GM23338 (cell line): ENCODE data around the gene RELB. TPM values are rescaled to one million over a fixed set of nuclear protein-coding genes. Genes with fewer than 3 reads are reported as not detected.

Source experiments
- ATAC-seq: fragments of 200-7000 bp; cut with Tn5 transposase; 3 replicates; pipeline ENCODE4 v1.9.1; 2020
- DNase-seq: peaks from one replicate; pipeline ENCODE4 v3.0.0-alpha.2; 2015; ENCODE audit warnings: low spot score
- H2AFZ ChIP-seq: fragments of 200-600 bp; sonication (generic); 2 replicates; pipeline ENCODE4 v1.8.0; 2016; ENCODE audit warnings: antibody characterized with exemption, mild to moderate bottlenecking, moderate library complexity
- H3F3A ChIP-seq: fragments of 200-600 bp; sonication (generic); replicated peaks from 2 replicates; pipeline ENCODE4 v1.8.0; 2017; ENCODE audit warnings: antibody characterized with exemption, mixed run types, low read depth
- H3K27ac ChIP-seq: fragments of 200-600 bp; sonication (generic); 2 replicates; pipeline ENCODE4 v1.6.1; 2016; ENCODE audit warnings: low read depth
- H3K27me3 ChIP-seq: fragments of 200-600 bp; sonication (generic); 2 replicates; pipeline ENCODE4 v1.8.0; 2016; ENCODE audit warnings: mild to moderate bottlenecking, mixed run types, moderate library complexity; ENCODE audit not compliant: insufficient read depth
- H3K36me3 ChIP-seq: fragments of 200-600 bp; sonication (generic); 2 replicates; pipeline ENCODE4 v1.8.0; 2016; ENCODE audit warnings: mild to moderate bottlenecking; ENCODE audit not compliant: insufficient read depth
- H3K4me1 ChIP-seq: fragments of 200-600 bp; sonication (generic); 2 replicates; pipeline ENCODE4 v1.8.0; 2016; ENCODE audit warnings: mild to moderate bottlenecking, moderate library complexity; ENCODE audit not compliant: insufficient read depth
- H3K4me2 ChIP-seq: fragments of 200-600 bp; sonication (generic); 2 replicates; pipeline ENCODE4 v1.7.1; 2017; ENCODE audit warnings: mixed run types
- H3K4me3 ChIP-seq: fragments of 200-600 bp; sonication (generic); 2 replicates; pipeline ENCODE4 v1.6.1; 2016; ENCODE audit warnings: mixed run types
- H3K79me2 ChIP-seq: fragments of 200-600 bp; sonication (generic); replicated peaks from 2 replicates; pipeline ENCODE4 v1.8.0; 2017; ENCODE audit warnings: mild to moderate bottlenecking; ENCODE audit not compliant: insufficient read depth
- H3K9me2 ChIP-seq: fragments of 200-600 bp; sonication (generic); 2 replicates; pipeline ENCODE4 v1.8.0; 2017; ENCODE audit not compliant: insufficient read depth
- H4K20me1 ChIP-seq: fragments of 200-600 bp; sonication (generic); replicated peaks from 2 replicates; pipeline ENCODE4 v1.8.0; 2017; ENCODE audit warnings: mild to moderate bottlenecking; ENCODE audit not compliant: insufficient read depth
- H3K27ac Mint-ChIP-seq: 2 replicates; pipeline ENCODE4 v1.8.0; 2020; ENCODE audit warnings: inconsistent platforms, mild to moderate bottlenecking, moderate library complexity, mixed read lengths
- H3K27me3 Mint-ChIP-seq: 3 replicates; pipeline ENCODE4 v1.8.0; 2022; ENCODE audit warnings: low read depth, mild to moderate bottlenecking, moderate library complexity, mixed read lengths, inconsistent platforms; ENCODE audit not compliant: insufficient read depth, poor library complexity
- H3K36me3 Mint-ChIP-seq: 3 replicates; pipeline ENCODE4 v1.8.0; 2021; ENCODE audit warnings: low read depth, mild to moderate bottlenecking, inconsistent platforms, moderate library complexity, mixed read lengths
- H3K4me1 Mint-ChIP-seq: 3 replicates; pipeline ENCODE4 v1.8.0; 2020; ENCODE audit warnings: mild to moderate bottlenecking, inconsistent platforms, mixed read lengths
- H3K4me3 Mint-ChIP-seq: 3 replicates; pipeline ENCODE4 v1.8.0; 2021; ENCODE audit warnings: moderate library complexity, mild to moderate bottlenecking, inconsistent platforms, mixed read lengths
- H3K9me3 Mint-ChIP-seq: 3 replicates; pipeline ENCODE4 v1.8.0; 2020; ENCODE audit warnings: moderate library complexity, mild to moderate bottlenecking, inconsistent platforms, mixed read lengths
- CREB1 ChIP-seq: fragments of 250-450 bp; sonication (Bioruptor Pico); IDR thresholded peaks from 2 replicates; pipeline ENCODE4 v1.5.0; 2020; ENCODE audit warnings: low read depth, mild to moderate bottlenecking, moderate library complexity
- EZH2 ChIP-seq: fragments of 200-600 bp; sonication (generic); IDR thresholded peaks from one replicate; pipeline ENCODE4 v1.8.0; 2017; ENCODE audit warnings: antibody characterized with exemption, mild to moderate bottlenecking, low read depth; ENCODE audit not compliant: unreplicated experiment
- EZH2phosphoT487 ChIP-seq: fragments of 200-600 bp; sonication (generic); IDR thresholded peaks from one replicate; pipeline ENCODE4 v1.8.1; 2018; ENCODE audit warnings: antibody characterized with exemption; ENCODE audit not compliant: unreplicated experiment
- JUNB ChIP-seq: IDR thresholded peaks from one replicate; pipeline ENCODE4 v1.6.1; 2016; ENCODE audit warnings: antibody characterized with exemption; ENCODE audit not compliant: unreplicated experiment
- NANOG ChIP-seq: IDR thresholded peaks from 2 replicates; pipeline ENCODE4 v1.6.1; 2016; ENCODE audit warnings: antibody characterized with exemption, borderline replicate concordance
- POLR2AphosphoS5 ChIP-seq: IDR thresholded peaks from 2 replicates; pipeline ENCODE4 v1.6.1; 2016; ENCODE audit warnings: antibody characterized with exemption, low read depth
- STAT1 ChIP-seq: IDR thresholded peaks from one replicate; pipeline ENCODE4 v1.6.1; 2016; ENCODE audit warnings: antibody characterized with exemption; ENCODE audit not compliant: unreplicated experiment
- ZNF114 ChIP-seq: fragments of 250-450 bp; sonication (Bioruptor Pico); IDR thresholded peaks from 2 replicates; pipeline ENCODE4 v1.5.0; 2020; ENCODE audit warnings: mild to moderate bottlenecking, moderate library complexity
- ZNF331 ChIP-seq: fragments of 250-450 bp; sonication (Bioruptor Pico); IDR thresholded peaks from 2 replicates; pipeline ENCODE4 v1.5.0; 2020; ENCODE audit warnings: low read depth, mild to moderate bottlenecking, moderate library complexity
- polyA plus RNA-seq: library from polyadenylated mRNA; unstranded; fragments of >200 nt; fragmentation: Nextera tagmentation; extraction: Ambion mirVana; gene quantifications from 2 replicates; pipeline ENCODE4 v1.2.1, GENCODE V29; 2016
- total RNA-seq: library from RNA; depleted of rRNA; stranded (reverse); fragments of >200 nt; shearing (Covaris generic); gene quantifications from 2 replicates; pipeline ENCODE4 v1.2.3, GENCODE V29; 2014
- TF ChIP-seq, protein P1 (sequence below), 2 experiments: fragments of 200-600 bp in 1 of 2; sonication (generic) in 1 of 2; conservative IDR thresholded peaks; 2 replicates each; pipeline versions ENCODE4 v1.5.1 to v1.6.1; 2016 to 2017; ENCODE audit warnings: antibody characterized with exemption in 2 of 2, low read depth in 2 of 2, mild to moderate bottlenecking in 2 of 2, moderate library complexity in 1 of 2
- TF ChIP-seq, protein P2 (sequence below): fragments of 250-450 bp; sonication (Bioruptor Pico); IDR thresholded peaks from 2 replicates; pipeline ENCODE4 v1.5.0; 2020; ENCODE audit warnings: mild to moderate bottlenecking, moderate library complexity
- TF ChIP-seq, protein P3 (sequence below): IDR thresholded peaks from 2 replicates; pipeline ENCODE4 v1.6.1; 2016; ENCODE audit warnings: antibody characterized with exemption
- TF ChIP-seq, protein P4 (sequence below): IDR thresholded peaks from one replicate; pipeline ENCODE4 v1.6.1; 2018; ENCODE audit warnings: antibody characterized with exemption; ENCODE audit not compliant: unreplicated experiment

RELB gene
- total and polyA plus RNA-seq, 2 experiments from 2014 or later: 7.9 to 13.1 TPM

DNA sequence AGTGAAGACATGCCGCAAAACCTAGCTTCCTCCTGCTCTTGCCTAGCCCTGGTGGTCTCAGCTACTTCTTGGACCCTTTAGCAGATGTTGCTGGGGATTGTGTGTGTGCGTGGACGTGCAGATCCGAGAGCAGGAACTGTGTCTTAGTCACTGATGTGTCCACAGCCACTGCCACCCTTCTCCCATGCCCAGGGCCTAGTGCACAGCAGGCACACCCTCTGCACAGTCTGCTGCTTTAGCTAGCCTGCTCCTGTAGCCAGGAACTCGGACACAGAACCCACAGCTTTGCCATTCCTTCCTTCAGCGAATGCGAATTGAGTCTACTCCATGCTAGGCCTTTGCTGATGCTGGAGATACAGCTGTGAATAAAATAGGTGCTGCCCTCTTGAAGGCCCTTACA is 43.7 kb upstream of the RELB start:
- peaks cover 15% of the 10 kb centered on the region; the same call in 1 of the 2 replicates for H3F3A ChIP-seq
- TF ChIP-seq NANOG (no peak), JUNB (no peak), EZH2 (no peak), STAT1 (no peak), EZH2phosphoT487 (no peak), ZNF331 (CRISPR knock-in tag) (no peak), POLR2AphosphoS5 (no peak), ZNF114 (no peak), CREB1 (CRISPR knock-in tag) (no peak)
- TF ChIP-seq, protein P1, sequence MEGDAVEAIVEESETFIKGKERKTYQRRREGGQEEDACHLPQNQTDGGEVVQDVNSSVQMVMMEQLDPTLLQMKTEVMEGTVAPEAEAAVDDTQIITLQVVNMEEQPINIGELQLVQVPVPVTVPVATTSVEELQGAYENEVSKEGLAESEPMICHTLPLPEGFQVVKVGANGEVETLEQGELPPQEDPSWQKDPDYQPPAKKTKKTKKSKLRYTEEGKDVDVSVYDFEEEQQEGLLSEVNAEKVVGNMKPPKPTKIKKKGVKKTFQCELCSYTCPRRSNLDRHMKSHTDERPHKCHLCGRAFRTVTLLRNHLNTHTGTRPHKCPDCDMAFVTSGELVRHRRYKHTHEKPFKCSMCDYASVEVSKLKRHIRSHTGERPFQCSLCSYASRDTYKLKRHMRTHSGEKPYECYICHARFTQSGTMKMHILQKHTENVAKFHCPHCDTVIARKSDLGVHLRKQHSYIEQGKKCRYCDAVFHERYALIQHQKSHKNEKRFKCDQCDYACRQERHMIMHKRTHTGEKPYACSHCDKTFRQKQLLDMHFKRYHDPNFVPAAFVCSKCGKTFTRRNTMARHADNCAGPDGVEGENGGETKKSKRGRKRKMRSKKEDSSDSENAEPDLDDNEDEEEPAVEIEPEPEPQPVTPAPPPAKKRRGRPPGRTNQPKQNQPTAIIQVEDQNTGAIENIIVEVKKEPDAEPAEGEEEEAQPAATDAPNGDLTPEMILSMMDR (conservative IDR thresholded peaks at IDR 0.05; ENCODE audit: low read depth in 2 of 2): no peak
- TF ChIP-seq, protein P2, sequence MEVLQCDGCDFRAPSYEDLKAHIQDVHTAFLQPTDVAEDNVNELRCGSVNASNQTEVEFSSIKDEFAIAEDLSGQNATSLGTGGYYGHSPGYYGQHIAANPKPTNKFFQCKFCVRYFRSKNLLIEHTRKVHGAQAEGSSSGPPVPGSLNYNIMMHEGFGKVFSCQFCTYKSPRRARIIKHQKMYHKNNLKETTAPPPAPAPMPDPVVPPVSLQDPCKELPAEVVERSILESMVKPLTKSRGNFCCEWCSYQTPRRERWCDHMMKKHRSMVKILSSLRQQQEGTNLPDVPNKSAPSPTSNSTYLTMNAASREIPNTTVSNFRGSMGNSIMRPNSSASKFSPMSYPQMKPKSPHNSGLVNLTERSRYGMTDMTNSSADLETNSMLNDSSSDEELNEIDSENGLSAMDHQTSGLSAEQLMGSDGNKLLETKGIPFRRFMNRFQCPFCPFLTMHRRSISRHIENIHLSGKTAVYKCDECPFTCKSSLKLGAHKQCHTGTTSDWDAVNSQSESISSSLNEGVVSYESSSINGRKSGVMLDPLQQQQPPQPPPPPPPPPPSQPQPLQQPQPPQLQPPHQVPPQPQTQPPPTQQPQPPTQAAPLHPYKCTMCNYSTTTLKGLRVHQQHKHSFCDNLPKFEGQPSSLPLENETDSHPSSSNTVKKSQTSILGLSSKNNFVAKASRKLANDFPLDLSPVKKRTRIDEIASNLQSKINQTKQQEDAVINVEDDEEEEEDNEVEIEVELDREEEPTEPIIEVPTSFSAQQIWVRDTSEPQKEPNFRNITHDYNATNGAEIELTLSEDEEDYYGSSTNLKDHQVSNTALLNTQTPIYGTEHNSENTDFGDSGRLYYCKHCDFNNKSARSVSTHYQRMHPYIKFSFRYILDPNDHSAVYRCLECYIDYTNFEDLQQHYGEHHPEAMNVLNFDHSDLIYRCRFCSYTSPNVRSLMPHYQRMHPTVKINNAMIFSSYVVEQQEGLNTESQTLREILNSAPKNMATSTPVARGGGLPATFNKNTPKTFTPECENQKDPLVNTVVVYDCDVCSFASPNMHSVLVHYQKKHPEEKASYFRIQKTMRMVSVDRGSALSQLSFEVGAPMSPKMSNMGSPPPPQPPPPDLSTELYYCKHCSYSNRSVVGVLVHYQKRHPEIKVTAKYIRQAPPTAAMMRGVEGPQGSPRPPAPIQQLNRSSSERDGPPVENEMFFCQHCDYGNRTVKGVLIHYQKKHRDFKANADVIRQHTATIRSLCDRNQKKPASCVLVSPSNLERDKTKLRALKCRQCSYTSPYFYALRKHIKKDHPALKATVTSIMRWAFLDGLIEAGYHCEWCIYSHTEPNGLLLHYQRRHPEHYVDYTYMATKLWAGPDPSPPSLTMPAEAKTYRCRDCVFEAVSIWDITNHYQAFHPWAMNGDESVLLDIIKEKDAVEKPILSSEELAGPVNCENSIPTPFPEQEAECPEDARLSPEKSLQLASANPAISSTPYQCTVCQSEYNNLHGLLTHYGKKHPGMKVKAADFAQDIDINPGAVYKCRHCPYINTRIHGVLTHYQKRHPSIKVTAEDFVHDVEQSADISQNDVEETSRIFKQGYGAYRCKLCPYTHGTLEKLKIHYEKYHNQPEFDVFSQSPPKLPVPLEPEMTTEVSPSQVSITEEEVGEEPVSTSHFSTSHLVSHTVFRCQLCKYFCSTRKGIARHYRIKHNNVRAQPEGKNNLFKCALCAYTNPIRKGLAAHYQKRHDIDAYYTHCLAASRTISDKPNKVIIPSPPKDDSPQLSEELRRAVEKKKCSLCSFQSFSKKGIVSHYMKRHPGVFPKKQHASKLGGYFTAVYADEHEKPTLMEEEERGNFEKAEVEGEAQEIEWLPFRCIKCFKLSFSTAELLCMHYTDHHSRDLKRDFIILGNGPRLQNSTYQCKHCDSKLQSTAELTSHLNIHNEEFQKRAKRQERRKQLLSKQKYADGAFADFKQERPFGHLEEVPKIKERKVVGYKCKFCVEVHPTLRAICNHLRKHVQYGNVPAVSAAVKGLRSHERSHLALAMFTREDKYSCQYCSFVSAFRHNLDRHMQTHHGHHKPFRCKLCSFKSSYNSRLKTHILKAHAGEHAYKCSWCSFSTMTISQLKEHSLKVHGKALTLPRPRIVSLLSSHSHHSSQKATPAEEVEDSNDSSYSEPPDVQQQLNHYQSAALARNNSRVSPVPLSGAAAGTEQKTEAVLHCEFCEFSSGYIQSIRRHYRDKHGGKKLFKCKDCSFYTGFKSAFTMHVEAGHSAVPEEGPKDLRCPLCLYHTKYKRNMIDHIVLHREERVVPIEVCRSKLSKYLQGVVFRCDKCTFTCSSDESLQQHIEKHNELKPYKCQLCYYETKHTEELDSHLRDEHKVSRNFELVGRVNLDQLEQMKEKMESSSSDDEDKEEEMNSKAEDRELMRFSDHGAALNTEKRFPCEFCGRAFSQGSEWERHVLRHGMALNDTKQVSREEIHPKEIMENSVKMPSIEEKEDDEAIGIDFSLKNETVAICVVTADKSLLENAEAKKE: no peak
- TF ChIP-seq, protein P3, sequence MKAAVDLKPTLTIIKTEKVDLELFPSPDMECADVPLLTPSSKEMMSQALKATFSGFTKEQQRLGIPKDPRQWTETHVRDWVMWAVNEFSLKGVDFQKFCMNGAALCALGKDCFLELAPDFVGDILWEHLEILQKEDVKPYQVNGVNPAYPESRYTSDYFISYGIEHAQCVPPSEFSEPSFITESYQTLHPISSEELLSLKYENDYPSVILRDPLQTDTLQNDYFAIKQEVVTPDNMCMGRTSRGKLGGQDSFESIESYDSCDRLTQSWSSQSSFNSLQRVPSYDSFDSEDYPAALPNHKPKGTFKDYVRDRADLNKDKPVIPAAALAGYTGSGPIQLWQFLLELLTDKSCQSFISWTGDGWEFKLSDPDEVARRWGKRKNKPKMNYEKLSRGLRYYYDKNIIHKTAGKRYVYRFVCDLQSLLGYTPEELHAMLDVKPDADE: no peak
- TF ChIP-seq, protein P4, sequence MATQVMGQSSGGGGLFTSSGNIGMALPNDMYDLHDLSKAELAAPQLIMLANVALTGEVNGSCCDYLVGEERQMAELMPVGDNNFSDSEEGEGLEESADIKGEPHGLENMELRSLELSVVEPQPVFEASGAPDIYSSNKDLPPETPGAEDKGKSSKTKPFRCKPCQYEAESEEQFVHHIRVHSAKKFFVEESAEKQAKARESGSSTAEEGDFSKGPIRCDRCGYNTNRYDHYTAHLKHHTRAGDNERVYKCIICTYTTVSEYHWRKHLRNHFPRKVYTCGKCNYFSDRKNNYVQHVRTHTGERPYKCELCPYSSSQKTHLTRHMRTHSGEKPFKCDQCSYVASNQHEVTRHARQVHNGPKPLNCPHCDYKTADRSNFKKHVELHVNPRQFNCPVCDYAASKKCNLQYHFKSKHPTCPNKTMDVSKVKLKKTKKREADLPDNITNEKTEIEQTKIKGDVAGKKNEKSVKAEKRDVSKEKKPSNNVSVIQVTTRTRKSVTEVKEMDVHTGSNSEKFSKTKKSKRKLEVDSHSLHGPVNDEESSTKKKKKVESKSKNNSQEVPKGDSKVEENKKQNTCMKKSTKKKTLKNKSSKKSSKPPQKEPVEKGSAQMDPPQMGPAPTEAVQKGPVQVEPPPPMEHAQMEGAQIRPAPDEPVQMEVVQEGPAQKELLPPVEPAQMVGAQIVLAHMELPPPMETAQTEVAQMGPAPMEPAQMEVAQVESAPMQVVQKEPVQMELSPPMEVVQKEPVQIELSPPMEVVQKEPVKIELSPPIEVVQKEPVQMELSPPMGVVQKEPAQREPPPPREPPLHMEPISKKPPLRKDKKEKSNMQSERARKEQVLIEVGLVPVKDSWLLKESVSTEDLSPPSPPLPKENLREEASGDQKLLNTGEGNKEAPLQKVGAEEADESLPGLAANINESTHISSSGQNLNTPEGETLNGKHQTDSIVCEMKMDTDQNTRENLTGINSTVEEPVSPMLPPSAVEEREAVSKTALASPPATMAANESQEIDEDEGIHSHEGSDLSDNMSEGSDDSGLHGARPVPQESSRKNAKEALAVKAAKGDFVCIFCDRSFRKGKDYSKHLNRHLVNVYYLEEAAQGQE: no peak
- H3K9me3 Mint-ChIP-seq: no peaks in the 10 kb centered on the region; the same call in 2 of the 3 replicates
- peaks cover 15% of the 10 kb centered on the region for H4K20me1 ChIP-seq
- peaks cover 22% of the 10 kb centered on the region for H3K4me1 Mint-ChIP-seq
- no peaks in the 10 kb centered on the region for H3K9me2 ChIP-seq
- H3K27me3 ChIP-seq: no peaks in the 10 kb centered on the region
- H3K4me3 ChIP-seq: no peak overlapping the region
- H3K27me3 Mint-ChIP-seq: peaks cover 16% of the 10 kb centered on the region
- no peak overlapping the region for H3K27ac Mint-ChIP-seq
- peaks cover 63% of the 10 kb centered on the region for H3K79me2 ChIP-seq
- H3K4me3 Mint-ChIP-seq: no peak overlapping the region
- H3K36me3 Mint-ChIP-seq: peaks cover 12% of the 10 kb centered on the region
- H2AFZ ChIP-seq: no peak overlapping the region
- H3K36me3 ChIP-seq: 0 out of 2 replicates have a peak, but pooled peaks cover 6% of the 10 kb centered on the region
- H3K4me2 ChIP-seq: no peak overlapping the region
- ATAC-seq: no peak
- no peak for DNase-seq
- H3K27ac ChIP-seq: no peak overlapping the region; the same call in 1 of the 2 replicates
- peaks cover 5% of the 10 kb centered on the region for H3K4me1 ChIP-seq
